GM12891 (cell line): ENCODE results near the gene GNA14.

Source experiments
- DNase-seq: peaks from one replicate; pipeline ENCODE4 v3.0.0; 2011; ENCODE audit warnings: low spot score; ENCODE audit not compliant: insufficient read length
- FAIRE-seq: peaks from 2 replicates; lab custom pipeline; 2011; peaks lifted over from hg19 to GRCh38; lab: Jason Lieb, UNC
- PAX5 ChIP-seq: IDR thresholded peaks from 2 replicates; pipeline ENCODE4 v1.6.1; 2011; ENCODE audit warnings: low read length, moderate library complexity, mild to moderate bottlenecking; ENCODE audit not compliant: insufficient read depth, severe bottlenecking
- POLR2A ChIP-seq: IDR thresholded peaks from 2 replicates; pipeline ENCODE4 v1.6.1; 2011; ENCODE audit warnings: low read depth, low read length, control low read depth
- POLR2AphosphoS5 ChIP-seq: IDR thresholded peaks from 2 replicates; pipeline ENCODE4 v1.6.1; 2011; ENCODE audit warnings: low read depth, low read length, control low read depth
- POU2F2 ChIP-seq: IDR thresholded peaks from 2 replicates; pipeline ENCODE4 v1.6.1; 2011; ENCODE audit warnings: low read depth, mild to moderate bottlenecking, control low read depth, low read length, moderate library complexity
- SPI1 ChIP-seq: IDR thresholded peaks from 2 replicates; pipeline ENCODE4 v1.6.1; 2011; ENCODE audit warnings: low read depth, low read length, control low read depth
- TAF1 ChIP-seq: IDR thresholded peaks from 2 replicates; pipeline ENCODE4 v1.6.1; 2011; ENCODE audit warnings: low read depth, low read length, control low read depth

Gene GNA14

GRCh38 chr9:77534376-77535057 is 113.6 kb downstream of the GNA14 start:
- no peak for DNase-seq
- no peak for FAIRE-seq

DNA sequence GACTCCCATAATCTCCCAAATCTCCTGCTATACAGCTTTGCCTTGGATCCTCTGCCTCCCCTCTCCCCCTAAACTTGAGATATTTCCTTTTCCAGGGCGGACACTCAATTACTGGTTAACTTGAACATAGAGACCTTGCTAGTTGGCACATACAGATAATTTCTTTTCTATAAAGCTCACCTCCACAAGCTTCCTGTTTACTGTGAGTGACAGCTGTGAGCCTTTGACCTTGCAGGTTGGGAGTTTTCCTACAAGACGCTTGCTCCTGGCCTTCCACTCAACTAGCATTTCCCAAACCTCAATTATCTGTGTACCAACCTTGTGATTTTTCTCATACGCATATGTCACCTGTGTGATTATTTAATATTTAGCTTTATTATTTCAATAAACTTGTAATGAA is 114.5 kb downstream of the GNA14 start:
- FAIRE-seq (no peak), DNase-seq (no peak)
- TF ChIP-seq POU2F2 (no peak), PAX5 (no peak), POLR2AphosphoS5 (no peak), SPI1 (no peak), TAF1 (no peak)

More at GRCh38 chr9:77534376-77535057, 113.6 kb downstream of the GNA14 start:
- TF ChIP-seq PAX5, result no peak

DNA sequence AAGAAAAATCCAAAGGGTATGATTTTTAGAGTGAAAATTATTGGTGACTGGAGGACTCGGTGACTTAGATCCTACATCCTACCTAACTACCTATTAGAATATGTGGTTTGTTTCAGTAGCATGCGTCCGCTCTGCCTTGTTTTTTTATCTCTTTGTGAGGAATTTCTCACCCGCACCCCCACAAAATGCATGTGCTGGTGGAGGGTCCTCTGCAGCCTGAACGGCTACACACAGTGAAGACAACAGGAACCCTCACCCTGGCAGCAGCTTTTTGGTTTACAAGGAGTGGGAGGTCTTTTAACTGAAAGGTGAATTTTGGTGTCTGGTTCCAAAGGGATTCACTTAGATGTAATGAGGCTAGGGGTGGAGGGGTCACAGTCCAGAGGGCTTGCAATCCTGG is 115.5 kb downstream of the GNA14 start:
- no peak for TF ChIP-seq POLR2AphosphoS5
- TF ChIP-seq POLR2A, result no peak
- no peak for TF ChIP-seq SPI1
- no peak for TF ChIP-seq POU2F2
- no peak for TF ChIP-seq TAF1
- TF ChIP-seq PAX5, result no peak
- FAIRE-seq (no peak), DNase-seq (no peak)

DNA sequence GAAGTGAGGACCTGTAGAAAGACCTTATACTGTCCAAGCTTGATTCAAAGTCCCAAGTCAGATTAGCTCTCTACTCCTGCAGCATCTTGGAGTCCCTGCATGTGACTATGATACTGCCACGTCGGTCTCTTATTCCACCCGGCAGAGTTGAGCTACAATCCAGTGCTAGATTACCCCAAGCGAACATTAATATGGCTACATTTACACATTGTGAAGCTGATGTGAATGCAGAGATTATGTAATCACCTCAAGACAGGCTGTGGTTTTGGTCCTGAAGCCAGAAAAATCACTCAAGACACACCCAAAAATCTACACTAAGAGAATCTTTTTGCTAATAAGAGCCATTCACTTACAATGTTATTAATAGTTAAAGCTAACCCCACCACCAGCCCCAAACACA is 116.7 kb downstream of the GNA14 start:
- no peak for TF ChIP-seq POU2F2

GRCh38 chr9:77523891-77524290 is 124.2 kb downstream of the GNA14 start:
- DNase-seq (no peak), FAIRE-seq (no peak)
- TF ChIP-seq PAX5 (no peak), POU2F2 (no peak), SPI1 (no peak), POLR2AphosphoS5 (no peak), TAF1 (no peak), POLR2A (no peak)

More for the DNA sequence above, 116.7 kb downstream of the GNA14 start:
- FAIRE-seq (no peak), DNase-seq (no peak)

DNA sequence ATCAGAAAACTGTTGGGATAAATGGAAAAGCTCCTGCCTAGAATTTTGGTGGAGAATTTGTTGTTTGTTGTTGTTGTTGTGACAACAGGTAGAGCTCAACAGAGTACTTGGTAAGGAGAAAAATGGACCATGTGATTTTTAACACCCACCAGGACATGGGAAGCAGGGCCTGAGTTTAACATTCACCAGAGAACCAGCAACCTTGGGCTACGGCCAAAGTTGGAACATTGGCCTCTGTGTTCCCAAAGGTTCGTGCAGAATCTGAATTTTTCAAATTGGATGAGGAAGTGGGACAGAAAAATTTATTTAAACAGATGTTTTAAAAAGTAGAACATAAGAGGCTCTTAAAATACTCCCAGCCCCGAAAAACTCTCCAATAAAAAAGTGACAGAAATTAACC is 127.0 kb downstream of the GNA14 start:
- no peak for DNase-seq
- FAIRE-seq, result no peak
- TF ChIP-seq POLR2A (no peak), POU2F2 (no peak), SPI1 (no peak), TAF1 (no peak), PAX5 (no peak), POLR2AphosphoS5 (no peak)

DNA sequence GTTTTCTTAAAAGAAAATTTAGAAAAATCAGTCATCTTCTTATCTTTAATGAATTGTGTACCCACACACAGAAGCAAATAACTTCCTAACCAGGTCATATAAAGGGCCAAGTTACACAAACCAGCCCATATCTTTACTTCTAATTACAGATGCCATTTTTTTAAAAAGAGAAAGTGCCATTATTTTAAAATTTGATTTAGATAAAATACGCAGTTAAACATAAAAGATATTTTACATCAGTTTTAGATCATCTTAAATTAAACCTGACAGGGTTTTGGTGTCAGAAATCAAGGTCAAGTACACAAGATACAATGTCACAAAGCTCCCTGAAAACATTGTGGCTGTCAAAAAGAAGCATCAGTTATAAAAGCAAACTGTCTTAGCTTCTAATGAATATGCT is 129.4 kb downstream of the GNA14 start:
- DNase-seq (no peak), FAIRE-seq (no peak)
- no peak for TF ChIP-seq POLR2AphosphoS5
- no peak for TF ChIP-seq TAF1
- TF ChIP-seq POLR2A, result no peak
- no peak for TF ChIP-seq PAX5
- TF ChIP-seq POU2F2, result no peak
- no peak for TF ChIP-seq SPI1

GRCh38 chr9:77516781-77517180 is 131.3 kb downstream of the GNA14 start:
- FAIRE-seq, result no peak
- TF ChIP-seq TAF1 (no peak), POLR2A (no peak), SPI1 (no peak), PAX5 (no peak), POU2F2 (no peak), POLR2AphosphoS5 (no peak)

DNA sequence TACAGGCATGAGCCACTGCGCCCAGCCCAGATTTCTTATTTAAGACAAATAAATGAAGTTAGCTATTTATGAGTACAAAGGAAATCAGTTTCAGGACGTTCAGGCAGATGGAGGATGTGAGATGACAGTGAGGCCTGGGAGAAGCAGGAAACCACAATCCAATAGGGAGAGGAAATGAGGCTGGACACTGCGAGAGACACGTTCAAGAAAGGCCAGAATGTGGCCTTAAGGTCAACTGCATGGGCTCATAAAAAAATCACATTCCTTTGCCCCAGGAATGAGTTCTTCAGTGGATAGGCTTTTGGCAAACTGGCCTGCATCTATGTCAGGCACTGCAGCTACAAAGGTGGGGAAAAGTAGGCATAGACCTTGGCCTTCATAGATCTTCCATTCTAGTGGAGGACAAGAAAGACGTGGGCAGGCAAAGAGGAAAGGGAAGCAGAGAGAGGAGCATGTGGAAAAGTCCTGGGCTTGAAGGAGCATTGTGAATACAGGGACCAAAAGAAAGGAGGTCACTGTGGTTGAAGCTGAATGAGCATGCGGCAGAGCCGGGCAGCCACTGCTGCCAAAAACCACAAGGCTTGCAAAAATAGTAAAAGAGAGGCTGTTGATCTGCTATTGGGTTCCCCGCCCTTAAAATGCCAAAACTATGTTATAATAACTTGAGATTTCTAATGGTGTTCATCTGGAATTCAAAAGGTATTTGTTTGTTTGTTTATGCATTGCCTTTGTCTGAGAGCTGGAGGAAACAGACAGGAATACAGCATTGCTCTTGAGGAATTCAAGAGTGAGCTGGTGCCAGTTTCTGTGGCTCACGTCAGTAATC is 133.0 kb downstream of the GNA14 start:
- no peak for FAIRE-seq
- DNase-seq, result no peak
- TF ChIP-seq POU2F2 (no peak), SPI1 (no peak), POLR2A (no peak), TAF1 (no peak), POLR2AphosphoS5 (no peak), PAX5 (no peak)

More at GRCh38 chr9:77516781-77517180, 131.3 kb downstream of the GNA14 start:
- no peak for DNase-seq

DNA sequence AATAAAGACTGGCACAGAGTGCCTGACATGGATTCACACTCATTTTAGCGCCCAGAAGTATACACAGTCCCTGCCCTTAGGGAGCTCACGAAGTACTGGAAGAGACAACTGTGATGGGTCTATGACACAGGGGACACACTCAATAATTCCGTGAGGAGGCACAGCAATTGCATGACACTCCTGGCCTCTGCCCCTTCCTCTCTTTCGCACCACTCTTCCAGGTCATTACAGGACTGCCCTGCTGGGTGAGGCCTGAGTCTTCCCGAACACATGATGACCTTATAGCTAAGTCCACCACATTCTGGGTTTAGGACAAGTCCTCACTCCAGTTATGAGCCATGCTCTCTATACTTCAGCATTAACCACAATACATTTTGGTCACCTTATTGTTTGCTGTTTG is 134.7 kb downstream of the GNA14 start:
- DNase-seq (no peak), FAIRE-seq (no peak)
- no peak for TF ChIP-seq SPI1
- TF ChIP-seq POLR2AphosphoS5, result no peak
- no peak for TF ChIP-seq POLR2A
- no peak for TF ChIP-seq PAX5
- TF ChIP-seq POU2F2, result no peak
- no peak for TF ChIP-seq TAF1
